ENCODE data around the gene REXO1.

Gene REXO1

DNA sequence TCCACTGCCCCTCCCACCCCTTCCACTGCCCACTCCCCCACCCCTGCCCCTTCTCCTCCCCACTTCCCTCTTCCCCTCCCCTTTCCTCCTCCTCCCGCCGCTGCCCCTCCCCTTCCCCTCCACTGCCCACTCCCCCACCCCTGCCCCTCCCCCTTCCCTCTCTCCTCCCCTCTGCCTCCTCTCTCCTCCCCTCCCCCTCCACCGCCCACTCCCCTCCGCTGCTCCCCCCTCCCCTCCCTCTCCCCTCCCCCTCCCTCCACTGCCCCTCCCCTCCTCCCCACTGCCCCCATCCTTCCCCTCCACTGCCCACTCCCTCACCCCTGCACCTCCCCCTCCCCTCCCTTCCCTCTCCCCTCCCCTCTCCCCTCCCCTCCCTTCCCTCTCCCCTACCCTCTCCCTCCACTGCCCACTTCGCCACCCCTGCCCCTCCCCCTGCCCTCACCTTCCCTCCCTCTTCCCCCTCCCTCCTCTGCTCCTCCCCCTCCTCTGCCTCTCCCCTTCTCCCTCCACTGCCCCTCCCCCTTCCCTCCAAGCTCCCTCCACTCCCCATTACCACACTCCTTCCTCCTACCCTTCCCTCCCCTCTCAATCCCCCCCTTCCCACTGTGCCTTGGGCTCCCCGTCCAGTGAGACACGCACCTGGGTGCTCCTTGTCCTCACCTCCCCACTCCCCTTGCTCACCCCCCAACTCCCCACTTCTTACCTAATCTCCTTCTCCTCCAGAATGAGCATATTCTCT is 58.1 kb downstream of the REXO1 start:
- DNase-seq, result no peak

DNA sequence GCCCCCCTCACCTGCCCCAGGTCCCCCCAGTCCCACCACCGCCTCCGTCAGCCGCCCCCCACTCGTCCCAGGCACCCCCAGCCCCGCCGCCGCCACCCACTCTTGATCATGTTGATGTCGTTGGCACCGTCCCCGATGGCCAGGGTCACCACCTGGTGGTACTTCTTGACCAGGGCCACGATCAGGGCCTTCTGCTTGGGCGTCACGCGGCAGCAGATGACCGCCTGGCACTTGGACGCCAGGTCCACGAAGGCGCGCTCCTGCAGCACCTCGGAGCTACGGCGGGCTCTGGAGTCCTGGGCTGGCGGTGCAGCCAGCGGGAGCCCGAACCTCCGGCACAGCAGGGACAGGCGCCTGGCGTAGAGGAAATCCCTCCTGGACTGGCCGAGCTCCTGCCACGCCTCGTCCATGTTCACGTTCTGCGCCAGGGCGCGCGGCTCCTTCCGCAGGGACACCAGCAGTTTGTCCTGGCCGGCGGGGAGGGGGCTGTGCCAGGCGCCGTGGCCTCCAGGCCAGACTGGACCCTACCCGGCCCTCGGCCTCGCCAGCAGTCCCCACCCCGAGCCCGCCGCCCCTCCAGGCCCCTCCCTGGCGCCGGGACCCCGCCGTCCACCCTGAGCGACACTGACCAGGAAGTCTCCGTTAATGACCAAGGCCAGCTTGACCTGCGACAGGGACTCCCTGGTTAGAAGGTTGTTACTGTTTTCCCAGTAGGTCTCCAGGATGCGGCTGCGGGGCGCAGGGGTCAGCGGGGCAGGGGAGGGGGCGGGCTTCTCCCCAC is 58.8 kb downstream of the REXO1 start:
- DNase-seq, result no peak

DNA sequence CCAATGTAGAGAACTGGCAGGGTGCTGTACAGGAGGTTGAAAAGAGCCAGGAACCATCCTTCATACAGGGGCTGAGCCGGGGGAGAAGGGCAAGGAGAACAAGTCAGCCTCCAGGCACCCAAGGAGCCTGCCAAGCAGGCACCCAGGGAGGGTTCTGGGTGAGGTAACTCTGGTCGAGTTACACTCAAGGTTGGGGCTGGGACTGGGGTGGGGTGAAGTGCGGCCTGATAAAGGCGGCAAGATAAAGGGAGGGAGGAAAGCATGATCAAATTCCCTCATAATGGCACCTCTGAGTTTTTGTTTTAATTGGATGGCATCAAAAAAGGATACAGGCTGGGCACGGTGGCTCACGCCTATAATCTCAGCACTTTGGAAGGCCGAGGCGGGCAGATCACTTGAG is 61.2 kb downstream of the REXO1 start:
- no peak for DNase-seq

DNA sequence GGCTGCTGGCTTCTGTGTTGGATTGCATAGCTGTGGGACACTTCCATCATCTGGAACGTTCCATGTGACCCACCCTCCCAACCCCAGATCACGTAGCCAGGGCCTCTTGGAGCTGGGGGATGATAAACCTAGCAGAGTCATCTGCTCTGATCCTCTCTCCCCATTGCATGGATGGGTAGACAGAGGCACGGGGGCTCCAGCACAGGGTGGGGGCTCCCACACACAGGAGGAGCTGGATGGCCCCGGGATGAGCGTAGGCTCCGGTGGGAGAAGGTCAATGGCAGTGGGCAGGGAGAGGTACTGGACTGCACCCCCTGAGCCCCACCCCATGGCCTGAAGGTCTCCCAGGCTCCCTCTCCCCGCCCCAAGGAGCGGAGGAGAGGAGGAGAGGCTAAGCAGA is 61.6 kb downstream of the REXO1 start:
- no peak for DNase-seq

DNA sequence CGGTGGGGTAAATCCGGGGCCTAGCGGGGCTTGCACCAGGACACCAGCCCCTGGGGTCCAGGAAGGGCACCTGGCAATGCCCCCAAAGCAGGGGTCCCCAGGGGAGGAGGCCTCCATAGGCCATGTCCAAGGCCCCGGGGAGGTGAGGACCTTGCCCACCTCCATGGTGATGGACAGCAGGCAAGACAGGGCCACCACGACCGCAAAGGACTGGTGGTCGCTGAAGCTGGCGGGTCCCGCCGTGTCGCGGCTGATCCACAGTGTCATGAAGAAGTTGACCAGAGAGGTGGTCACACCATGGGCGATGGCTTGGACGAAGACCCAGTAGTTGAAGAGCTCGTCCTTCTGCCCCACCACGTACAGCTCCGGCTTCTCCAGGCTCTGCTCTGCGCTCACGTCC is 63.0 kb downstream of the REXO1 start:
- DNase-seq, result no peak

DNA sequence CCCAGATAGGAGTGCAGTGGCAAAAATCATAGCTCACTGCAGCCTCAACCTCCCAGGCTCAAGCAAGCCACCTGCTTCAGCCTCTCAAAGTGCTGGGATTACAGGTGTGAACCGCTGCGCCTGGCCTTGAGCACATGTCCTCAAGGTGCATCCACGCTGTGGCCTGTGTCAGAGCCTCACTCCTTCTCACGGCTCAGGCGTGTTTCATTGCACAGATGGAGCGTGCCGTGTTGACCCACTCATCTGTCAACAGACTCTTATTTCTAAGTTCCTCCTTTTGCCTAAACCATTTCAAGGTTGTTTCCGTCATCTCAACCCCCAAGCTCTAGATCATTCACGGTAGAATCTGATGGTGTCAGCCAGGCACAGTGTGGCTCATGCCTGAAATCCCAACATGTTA is 64.4 kb downstream of the REXO1 start:
- DNase-seq, result peak in 2 of 3 donors; percentile 28 to 37

DNA sequence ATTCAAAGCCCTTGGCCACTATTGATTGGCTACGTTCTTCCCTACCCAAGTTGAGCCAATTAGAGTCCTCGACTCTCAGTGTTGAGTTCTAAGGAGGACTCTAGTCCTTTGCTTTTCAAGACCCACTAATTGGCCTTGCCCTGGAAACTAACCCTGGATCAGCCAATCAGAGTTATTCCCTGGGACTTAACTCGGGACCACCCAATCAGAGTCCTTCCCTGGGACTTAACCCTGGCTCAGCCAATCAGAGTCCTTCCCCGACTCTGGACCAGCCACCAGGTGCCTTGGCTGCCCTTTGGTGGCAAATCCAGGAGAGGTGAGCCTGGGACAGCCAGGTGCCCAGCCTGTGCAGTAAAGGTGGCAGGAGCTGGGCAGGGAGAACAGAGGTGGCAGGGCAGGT is 64.9 kb downstream of the REXO1 start:
- no peak for DNase-seq

DNA sequence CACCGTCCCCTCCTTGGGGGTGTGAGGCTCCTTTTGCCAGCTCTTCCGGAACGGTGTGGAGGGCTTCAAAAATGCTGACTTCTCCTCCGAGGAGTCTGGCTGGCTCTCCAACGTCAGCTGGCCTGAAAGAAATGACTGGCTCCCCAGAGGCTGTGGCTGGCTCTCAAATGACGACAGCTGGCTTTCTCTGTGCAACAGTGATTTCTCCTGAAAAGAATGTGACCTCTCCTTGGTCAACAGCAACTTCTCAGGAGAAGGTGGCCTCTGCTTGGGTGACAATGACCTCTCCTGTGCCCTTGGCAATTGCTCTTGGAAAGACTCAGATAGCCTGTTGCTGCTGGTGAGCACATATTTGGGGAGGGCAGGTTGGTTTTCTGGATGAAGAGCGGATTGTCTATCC is 65.8 kb downstream of the REXO1 start:
- DNase-seq, result no peak

DNA sequence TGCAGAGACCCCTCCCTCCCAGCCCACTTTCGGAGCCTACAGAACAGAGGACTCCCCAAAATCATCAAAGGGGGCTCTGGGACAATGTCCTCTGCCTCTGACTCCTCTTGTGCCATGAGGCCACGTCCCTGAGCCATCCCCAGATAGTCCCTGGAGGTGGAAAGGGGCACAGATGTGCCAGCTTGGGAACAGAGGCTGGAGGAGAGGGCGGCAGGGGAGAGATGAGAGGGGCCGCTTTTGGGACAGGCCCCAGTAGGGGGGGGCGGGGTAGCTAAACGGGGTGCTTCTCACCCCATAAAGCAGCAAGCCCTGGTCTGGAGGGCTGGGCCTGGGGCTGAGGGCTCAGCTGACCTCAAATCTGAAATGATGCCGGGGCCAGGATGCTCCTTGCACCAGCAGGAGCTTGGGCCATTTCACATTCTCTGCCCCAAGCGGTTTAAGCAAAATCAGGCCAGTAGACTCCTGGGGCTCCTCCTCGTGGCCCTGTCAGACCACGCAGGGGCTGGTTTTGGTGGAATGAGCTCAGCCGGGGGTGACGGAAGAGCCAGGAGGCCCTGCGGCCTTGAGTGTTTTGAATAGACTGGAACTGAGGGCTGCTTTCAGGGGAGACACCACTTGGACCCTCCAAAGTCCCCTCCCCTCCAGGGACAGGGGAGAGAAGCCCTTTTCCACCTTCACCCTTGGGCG is 67.9 kb downstream of the REXO1 start:
- peak; percentile 26 to 53 (median 36) for DNase-seq

DNA sequence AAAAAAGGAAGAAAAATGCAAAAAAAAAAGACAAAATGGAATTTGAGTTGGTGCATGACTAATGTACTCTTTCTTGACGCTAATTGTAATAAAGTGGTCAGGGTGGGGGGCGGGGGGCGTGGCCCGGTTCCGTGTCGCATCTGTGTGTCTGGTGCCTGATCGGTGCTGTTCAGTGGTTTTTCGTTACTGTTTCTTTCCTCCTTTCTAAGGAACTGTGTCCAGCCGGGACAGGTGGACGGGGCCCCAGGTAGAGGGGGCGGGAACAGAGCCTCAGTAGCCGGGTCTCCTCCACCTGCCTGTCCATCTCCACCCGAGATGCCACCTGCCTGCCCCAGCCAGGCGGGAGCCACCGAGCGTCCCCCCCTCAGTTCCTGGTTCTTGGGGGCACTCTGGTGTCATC is 68.7 kb downstream of the REXO1 start:
- DNase-seq, result no peak

DNA sequence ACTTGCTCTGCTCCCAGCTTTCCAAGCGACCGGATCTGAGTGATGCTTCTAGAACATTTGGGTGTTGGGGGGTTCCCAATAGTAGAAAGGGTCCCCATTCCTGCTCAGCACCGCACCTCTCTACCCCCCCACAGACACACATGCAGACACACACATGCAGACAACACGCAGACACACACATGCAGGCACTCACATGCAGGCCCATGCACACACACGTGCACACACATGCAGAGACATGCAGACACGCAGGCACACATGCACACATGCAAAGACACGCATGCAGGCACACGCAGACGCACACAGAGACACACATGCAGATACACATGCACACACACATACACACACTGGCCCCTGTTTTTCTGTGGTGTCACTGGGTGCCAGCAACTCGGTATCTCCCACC is 71.1 kb downstream of the REXO1 start:
- DNase-seq, result no peak

DNA sequence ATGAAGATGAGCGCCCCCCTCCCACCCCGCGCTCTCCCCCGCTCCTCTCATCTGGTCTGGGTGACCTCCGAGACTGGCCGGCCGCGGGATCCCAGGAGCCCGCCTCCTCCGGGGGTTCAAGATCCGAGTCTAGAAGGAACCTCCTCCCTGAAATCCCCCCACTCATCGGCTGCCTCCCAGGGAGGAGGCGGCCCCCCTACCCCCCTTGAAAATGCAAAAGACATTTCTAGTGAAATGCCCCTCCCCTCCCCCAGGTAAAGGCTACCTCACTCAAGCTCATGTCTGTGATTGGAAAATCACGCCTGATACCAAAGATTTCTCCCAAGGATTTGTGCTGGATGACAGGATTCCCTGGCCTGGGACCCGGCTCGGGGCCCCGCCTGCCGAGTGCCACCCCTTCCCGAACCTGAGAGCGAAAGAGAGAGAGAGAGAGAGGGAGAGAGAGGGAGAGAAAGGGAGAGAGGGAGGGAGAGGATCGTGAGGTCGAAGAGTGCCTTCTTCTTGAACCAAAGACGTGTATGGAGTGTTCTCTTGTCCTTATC is 71.6 kb downstream of the REXO1 start:
- no peak for DNase-seq

DNA sequence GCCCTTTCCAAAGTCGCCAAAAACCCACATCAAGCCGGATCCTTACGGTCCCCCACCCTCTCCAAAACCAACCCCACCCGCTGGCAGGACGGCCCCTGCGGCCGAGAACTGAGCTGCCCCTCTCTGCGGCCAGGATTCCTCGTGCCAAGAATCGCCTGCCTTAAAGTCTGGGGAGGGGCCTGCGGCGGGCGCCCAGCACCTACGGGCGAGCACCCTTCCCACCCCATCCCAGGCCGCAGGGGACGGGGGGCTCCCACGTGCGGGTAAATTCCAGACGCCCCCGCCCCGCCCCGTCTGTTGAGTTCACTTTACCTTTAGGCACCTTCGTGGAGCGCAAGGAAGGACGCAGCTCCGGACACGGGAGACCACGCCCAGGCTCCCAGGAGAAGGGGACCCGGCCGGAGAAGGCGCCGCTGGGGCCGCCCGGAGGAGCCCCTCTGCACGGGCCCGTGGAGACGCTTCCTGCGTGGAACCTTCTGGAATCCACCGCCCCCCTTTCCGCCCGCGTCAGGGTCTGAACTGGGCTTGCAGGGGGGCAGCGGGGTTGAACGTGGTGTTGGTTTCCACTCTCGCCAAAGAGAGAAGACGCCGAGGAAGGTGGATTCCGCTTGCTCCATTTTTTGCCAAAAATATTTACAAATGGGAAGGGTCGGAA is 72.2 kb downstream of the REXO1 start:
- DNase-seq, result no peak

DNA sequence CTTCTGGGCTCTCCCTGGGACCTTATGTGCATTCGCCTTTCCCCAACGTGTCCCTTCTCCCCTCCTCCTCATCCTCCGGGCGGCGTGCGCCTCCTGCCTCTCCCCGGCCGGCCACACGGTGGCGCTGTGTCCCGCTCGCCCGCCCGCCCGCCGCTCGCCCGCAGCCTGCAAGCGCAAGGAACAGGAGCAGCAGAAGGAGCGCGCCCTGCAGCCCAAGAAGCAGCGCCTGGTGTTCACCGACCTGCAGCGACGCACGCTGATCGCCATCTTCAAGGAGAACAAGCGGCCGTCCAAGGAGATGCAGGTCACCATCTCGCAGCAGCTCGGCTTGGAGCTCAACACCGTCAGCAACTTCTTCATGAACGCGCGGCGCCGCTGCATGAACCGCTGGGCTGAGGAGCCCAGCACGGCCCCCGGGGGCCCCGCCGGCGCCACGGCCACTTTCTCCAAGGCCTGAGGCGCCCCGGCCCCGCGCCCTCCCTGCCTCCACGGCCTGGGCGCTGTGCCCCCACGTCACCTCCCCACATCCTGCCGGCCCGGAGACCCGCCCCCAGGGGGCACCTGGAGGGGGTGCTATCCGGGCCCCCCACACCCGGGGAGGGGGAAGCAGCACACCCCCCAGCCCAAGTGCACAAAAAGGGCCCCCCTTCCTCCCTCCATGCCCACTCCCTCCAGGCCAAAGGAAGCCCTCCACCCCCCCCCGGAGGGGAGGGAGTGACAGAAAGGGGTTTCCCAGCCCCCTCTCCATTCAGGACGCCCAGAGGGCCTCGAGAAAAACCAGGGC is 73.1 kb downstream of the REXO1 start:
- DNase-seq, result no peak

DNA sequence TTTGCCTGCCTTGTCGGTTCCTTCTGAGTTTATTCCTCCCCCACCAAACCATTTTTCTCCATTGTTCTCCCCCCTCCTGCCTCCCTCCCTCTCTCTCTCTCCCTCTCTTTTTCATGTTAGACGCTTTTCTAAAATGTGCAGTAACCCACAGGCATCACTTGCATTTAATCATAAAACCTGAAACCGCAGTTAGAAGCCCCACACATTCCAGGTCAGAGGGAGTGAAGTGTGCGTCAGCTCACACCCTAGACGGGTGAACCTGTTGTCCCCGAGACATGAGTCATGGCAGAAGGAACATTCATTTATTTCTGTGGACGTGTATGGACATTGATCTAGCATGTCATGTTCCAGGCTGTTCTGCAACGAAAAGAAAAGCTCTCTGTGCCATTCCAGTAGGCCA is 75.1 kb downstream of the REXO1 start:
- DNase-seq, result no peak

DNA sequence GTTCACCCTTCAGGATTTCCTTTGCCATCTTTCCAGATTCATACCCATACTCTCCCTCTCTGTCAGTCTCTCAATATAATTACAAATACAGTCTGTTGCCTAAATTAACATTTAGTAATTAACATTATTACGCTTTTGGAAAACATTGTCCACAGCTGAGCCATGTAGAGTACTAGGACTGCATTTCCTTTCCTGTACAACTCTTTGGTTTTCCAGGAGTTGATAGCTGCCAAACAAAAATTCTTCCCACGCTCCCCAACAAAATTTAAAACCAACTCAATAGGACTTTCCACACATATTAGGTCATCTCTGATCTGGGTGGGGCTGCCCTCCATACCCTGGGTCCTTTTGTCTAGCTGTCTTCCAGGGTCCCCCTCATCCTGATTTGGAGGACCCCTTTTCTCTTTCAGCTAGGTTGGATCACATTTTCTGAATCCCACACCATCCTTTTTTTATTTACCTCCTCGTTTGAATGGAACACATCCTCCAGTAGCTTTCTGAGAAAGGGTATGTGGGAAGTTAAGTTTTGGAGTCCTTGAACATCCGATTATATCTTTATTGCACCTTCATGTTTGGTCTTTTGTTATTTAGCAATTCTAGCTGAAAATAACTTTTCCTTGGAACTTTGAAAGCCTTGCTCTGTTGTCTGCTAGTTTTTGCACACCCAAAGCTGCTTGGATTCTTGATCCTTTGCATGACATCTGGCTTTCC is 77.3 kb downstream of the REXO1 start:
- DNase-seq, result no peak

DNA sequence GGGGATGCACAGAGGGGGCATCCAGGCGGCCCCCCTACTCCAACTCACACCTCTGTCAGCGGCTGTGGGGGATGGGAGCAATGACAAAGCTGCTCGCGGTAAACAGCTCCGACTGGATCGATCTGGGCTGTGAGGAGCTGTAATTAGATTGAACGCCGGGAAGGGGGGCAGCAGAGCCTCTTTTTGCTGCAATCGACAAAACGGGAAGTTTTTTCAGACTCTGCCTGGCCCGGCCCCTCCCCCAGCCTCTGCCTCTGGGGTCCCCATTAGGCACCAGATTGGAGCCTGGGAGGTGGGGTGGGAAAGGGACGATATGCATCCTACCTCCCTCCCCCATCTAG is 78.7 kb downstream of the REXO1 start:
- no peak for DNase-seq

DNA sequence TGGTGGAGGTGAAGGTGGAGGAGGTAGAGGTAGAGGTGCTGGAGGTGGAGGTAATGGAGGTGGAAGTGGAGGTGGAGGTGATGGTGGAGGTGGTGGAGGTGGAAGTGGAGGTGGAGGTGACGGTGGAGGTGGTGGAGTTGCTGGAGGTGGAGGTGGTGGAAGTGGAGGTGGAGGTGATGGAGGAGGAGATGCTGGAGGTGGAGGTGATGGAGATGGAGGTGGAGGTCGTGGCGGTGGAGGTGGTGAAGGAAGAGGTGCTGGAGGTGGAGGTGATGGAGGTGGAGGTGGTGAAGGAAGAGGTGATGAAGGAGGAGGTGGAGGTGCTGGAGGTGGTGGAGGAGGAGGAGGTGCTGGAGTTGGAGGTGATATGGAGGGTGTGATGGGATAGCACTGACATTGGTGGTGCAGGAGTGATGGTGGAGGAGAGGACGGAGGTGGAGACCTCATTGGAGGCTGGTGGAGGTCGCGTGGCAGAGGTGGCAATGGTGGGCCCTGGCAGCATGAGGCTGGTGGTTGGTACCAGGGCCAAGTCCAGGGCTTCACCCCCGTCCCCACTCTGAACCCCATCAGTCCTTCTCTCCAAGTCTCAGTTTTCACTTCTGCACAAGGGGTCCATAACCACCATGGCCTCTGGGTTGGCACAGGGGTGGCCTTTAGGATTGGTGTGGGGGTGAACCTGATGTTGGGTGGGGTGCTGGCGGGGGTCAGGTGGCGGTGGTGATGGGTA is 79.2 kb downstream of the REXO1 start:
- DNase-seq, result no peak

DNA sequence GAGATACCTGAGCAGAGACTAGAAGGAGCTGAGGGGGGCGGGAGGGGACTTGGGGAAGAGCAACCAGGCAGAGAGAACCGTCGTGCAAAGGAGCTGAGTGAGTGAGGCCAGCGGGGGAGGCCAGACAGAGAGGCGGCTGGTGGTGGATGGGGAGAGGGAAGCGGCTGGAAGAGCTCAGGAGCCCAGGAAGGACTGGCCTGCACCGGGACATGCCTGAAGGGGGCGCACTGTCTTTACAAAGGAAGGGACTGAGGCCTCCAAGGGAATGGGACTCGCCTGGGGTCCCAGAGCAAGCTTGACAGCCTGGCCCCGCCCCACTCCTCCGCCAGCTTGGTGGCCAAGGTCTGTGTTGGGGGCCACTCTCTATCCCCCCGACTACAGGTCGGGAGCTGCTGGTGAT is 80.0 kb downstream of the REXO1 start:
- DNase-seq, result peak; percentile 27 to 68 (median 46)

DNA sequence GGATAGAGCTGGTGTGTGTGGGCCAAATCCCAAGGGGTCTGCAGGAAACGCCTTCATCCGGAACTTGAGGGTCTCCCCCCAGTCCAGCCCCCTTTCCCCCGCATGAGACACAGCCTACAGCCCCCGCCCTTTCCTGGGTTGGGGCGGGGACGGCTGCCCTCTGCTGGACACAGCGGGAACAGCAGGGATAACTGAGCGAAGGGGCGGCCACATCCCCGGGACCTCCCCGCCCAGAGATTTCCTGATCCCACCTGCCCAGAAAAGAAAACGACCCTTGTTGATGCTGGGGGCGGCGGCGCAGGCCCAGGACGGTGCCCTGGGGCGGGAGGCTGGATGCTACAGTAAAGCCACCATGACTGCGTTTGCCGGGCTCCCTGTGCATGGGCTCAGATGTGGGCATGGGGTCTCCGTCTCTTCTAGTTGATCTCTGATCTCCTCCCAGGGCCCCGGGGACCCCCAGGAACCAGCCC is 80.8 kb downstream of the REXO1 start:
- DNase-seq, result peak; percentile 47 to 61 (median 51)
